Keratinocyte (primary cell): ENCODE measurements around the gene KRTAP10-12. TPM values are rescaled to one million over a fixed set of nuclear protein-coding genes. Genes with fewer than 3 reads are reported as not detected.

Experiments
- DNase-seq: peaks from one replicate; pipeline ENCODE4 v3.0.0-alpha.2; 2011; ENCODE audit warnings: low read depth, missing footprints, low spot score
- FAIRE-seq: peaks from 2 replicates; lab custom pipeline; 2011; peaks lifted over from hg19 to GRCh38; lab: Jason Lieb, UNC
- H2AFZ ChIP-seq: 2 replicates; pipeline ENCODE4 v1.6.0; 2012; ENCODE audit warnings: low read length, control low read depth, inconsistent platforms; ENCODE audit not compliant: control insufficient read depth
- H3K27ac ChIP-seq: 2 replicates; pipeline ENCODE4 v1.5.1; 2011; ENCODE audit warnings: low read length; ENCODE audit not compliant: control insufficient read depth, insufficient read depth
- H3K27me3 ChIP-seq: 3 replicates; pipeline ENCODE4 v1.6.0; 2011; ENCODE audit warnings: low read length; ENCODE audit not compliant: control insufficient read depth, insufficient read depth; ENCODE audit errors: extremely low read depth
- H3K36me3 ChIP-seq, 2 experiments: 2 replicates in 1 of 2; 3 replicates in 1 of 2; pipeline ENCODE4 v1.5.1; 2011; ENCODE audit warnings: low read length in 2 of 2, mild to moderate bottlenecking in 1 of 2; ENCODE audit not compliant: control insufficient read depth in 2 of 2, insufficient read depth in 2 of 2; ENCODE audit errors: extremely low read depth in 1 of 2
- H3K4me1 ChIP-seq: 3 replicates; pipeline ENCODE4 v1.5.1; 2011; ENCODE audit warnings: low read length; ENCODE audit not compliant: control insufficient read depth, insufficient read depth; ENCODE audit errors: extremely low read depth
- H3K4me2 ChIP-seq: 3 replicates; pipeline ENCODE4 v1.6.0; 2011; ENCODE audit warnings: low read depth, low read length; ENCODE audit not compliant: control insufficient read depth, insufficient read depth; ENCODE audit errors: extremely low read depth
- H3K4me3 ChIP-seq, 3 experiments: fragments of 200-600 bp in 1 of 3; sonication (generic) in 1 of 3; 2 replicates in 2 of 3; 3 replicates in 1 of 3; pipeline ENCODE4 v1.5.1; 2011 to 2016; ENCODE audit warnings: low read length in 3 of 3, mild to moderate bottlenecking in 3 of 3, control low read depth in 2 of 3, inconsistent platforms in 1 of 3, low read depth in 1 of 3, mixed read lengths in 1 of 3, mixed run types in 1 of 3, moderate library complexity in 1 of 3; ENCODE audit not compliant: control insufficient read depth in 2 of 3, insufficient read depth in 2 of 3; ENCODE audit errors: extremely low read depth in 1 of 3
- H3K79me2 ChIP-seq: 2 replicates; pipeline ENCODE4 v1.6.0; 2012; ENCODE audit warnings: low read length; ENCODE audit not compliant: control insufficient read depth, insufficient read depth
- H3K9ac ChIP-seq: 3 replicates; pipeline ENCODE4 v1.6.0; 2011; ENCODE audit warnings: low read length; ENCODE audit not compliant: control insufficient read depth, insufficient read depth; ENCODE audit errors: extremely low read depth
- H3K9me1 ChIP-seq: 3 replicates; pipeline ENCODE4 v1.6.0; 2011; ENCODE audit warnings: low read length; ENCODE audit not compliant: control insufficient read depth, insufficient read depth; ENCODE audit errors: extremely low read depth
- H3K9me3 ChIP-seq: 2 replicates; pipeline ENCODE4 v1.5.1; 2012; ENCODE audit warnings: low read depth, low read length; ENCODE audit not compliant: control insufficient read depth
- H4K20me1 ChIP-seq: 3 replicates; pipeline ENCODE4 v1.6.0; 2011; ENCODE audit warnings: low read length; ENCODE audit not compliant: control insufficient read depth, insufficient read depth; ENCODE audit errors: extremely low read depth
- EZH2 ChIP-seq: IDR thresholded peaks from one replicate; pipeline ENCODE4 v1.6.1; 2012; ENCODE audit warnings: inconsistent platforms, mild to moderate bottlenecking, low read length, moderate library complexity
- dilution Hi-C: fragments of 300-500 bp; cut with MboI; formaldehyde crosslinking; loops from one replicate; pipeline ENCODE4 v1.7.0; 2020; ENCODE audit warnings: low sequenced_read_pairs; ENCODE audit not compliant: extremely low pct_ligation_motif_present
- polyA plus RNA-seq, 5 experiments: library from polyadenylated mRNA; depleted of rRNA in 3 of 5; stranded (reverse) in 3 of 5; stranded (forward) in 1 of 5; unstranded in 1 of 5; fragments of >200 nt; gene quantifications; 1 replicate in 1 of 5; 2 replicates in 3 of 5; 3 replicates in 1 of 5; pipeline versions ENCODE4 v1.2.1 to v1.2.3, GENCODE V29; 2011 to 2012; ENCODE audit warnings: missing spikeins in 2 of 5, low read depth in 1 of 5, low replicate concordance in 1 of 5
- TF ChIP-seq, protein P1 (sequence below), 3 experiments: IDR thresholded peaks in 1 of 3; conservative IDR thresholded peaks in 1 of 3; optimal IDR thresholded peaks in 1 of 3; 2 replicates in 2 of 3; 3 replicates in 1 of 3; pipeline versions ENCODE3 to v1.5.1; 2011; ENCODE audit warnings: low read length in 3 of 3, mild to moderate bottlenecking in 3 of 3, moderate library complexity in 2 of 3, control low read depth in 1 of 3, inconsistent platforms in 1 of 3; ENCODE audit not compliant: insufficient read depth in 2 of 3; ENCODE audit errors: extremely low read depth in 1 of 3

The KRTAP10-12 gene
- polyA plus RNA-seq, 1 donor (not counting 4 experiments of a cell fraction or from before 2014, with no cell fraction given): not detected

GRCh38 chr21:44718571-44718970 is 21.6 kb downstream of the KRTAP10-12 start:
- Histone ChIP-seq H3K9ac (no peak overlapping the region), H3K9me1 (no peaks in the 10 kb centered on the region), H3K36me3 (no peaks in the 10 kb centered on the region), H4K20me1 (no peaks in the 10 kb centered on the region), H2AFZ (no peak overlapping the region), H3K27ac (no peak overlapping the region), H3K4me1 (no peaks in the 10 kb centered on the region), H3K9me3 (peaks cover 2% of the 10 kb centered on the region), H3K4me3 (no peak overlapping the region), H3K27me3 (peaks cover 22% of the 10 kb centered on the region), H3K79me2 (no peaks in the 10 kb centered on the region), H3K4me2 (no peak overlapping the region)
- FAIRE-seq (no peak), DNase-seq (no peak)
- no peak for TF ChIP-seq EZH2
- TF ChIP-seq, protein P1, sequence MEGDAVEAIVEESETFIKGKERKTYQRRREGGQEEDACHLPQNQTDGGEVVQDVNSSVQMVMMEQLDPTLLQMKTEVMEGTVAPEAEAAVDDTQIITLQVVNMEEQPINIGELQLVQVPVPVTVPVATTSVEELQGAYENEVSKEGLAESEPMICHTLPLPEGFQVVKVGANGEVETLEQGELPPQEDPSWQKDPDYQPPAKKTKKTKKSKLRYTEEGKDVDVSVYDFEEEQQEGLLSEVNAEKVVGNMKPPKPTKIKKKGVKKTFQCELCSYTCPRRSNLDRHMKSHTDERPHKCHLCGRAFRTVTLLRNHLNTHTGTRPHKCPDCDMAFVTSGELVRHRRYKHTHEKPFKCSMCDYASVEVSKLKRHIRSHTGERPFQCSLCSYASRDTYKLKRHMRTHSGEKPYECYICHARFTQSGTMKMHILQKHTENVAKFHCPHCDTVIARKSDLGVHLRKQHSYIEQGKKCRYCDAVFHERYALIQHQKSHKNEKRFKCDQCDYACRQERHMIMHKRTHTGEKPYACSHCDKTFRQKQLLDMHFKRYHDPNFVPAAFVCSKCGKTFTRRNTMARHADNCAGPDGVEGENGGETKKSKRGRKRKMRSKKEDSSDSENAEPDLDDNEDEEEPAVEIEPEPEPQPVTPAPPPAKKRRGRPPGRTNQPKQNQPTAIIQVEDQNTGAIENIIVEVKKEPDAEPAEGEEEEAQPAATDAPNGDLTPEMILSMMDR (optimal IDR thresholded peaks at IDR 0.05 in 1 of 3, IDR thresholded peaks at IDR 0.05 in 1 of 3, conservative IDR thresholded peaks at IDR 0.05 in 1 of 3; ENCODE audit: extremely low read depth in 1 of 3, insufficient read depth in 2 of 3, low read length in 3 of 3): no peak
- dilution Hi-C loops: no loop called here

GRCh38 chr21:44720170-44720569 is 23.2 kb downstream of the KRTAP10-12 start:
- DNase-seq (no peak), FAIRE-seq (no peak)
- Histone ChIP-seq H4K20me1 (no peaks in the 10 kb centered on the region), H3K9me1 (no peaks in the 10 kb centered on the region), H3K4me3 (no peak overlapping the region), H3K36me3 (no peaks in the 10 kb centered on the region), H2AFZ (no peak overlapping the region), H3K9me3 (peaks cover 2% of the 10 kb centered on the region), H3K4me2 (no peak overlapping the region), H3K27ac (no peak overlapping the region), H3K79me2 (no peaks in the 10 kb centered on the region), H3K4me1 (no peaks in the 10 kb centered on the region), H3K9ac (no peak overlapping the region), H3K27me3 (peaks cover 20% of the 10 kb centered on the region)
- dilution Hi-C loops: no loop called here
- TF ChIP-seq, protein P1 (optimal IDR thresholded peaks at IDR 0.05 in 1 of 3, IDR thresholded peaks at IDR 0.05 in 1 of 3, conservative IDR thresholded peaks at IDR 0.05 in 1 of 3; ENCODE audit: extremely low read depth in 1 of 3, insufficient read depth in 2 of 3, low read length in 3 of 3): no peak
- TF ChIP-seq EZH2: no peak
